ENCODE results near the gene THAP2. TPM values are rescaled to one million over a fixed set of nuclear protein-coding genes. Genes with fewer than 3 reads are reported as not detected.

Gene THAP2
- total RNA-seq, result 1 to 10 TPM; 8.3 to 9.4 TPM

DNA sequence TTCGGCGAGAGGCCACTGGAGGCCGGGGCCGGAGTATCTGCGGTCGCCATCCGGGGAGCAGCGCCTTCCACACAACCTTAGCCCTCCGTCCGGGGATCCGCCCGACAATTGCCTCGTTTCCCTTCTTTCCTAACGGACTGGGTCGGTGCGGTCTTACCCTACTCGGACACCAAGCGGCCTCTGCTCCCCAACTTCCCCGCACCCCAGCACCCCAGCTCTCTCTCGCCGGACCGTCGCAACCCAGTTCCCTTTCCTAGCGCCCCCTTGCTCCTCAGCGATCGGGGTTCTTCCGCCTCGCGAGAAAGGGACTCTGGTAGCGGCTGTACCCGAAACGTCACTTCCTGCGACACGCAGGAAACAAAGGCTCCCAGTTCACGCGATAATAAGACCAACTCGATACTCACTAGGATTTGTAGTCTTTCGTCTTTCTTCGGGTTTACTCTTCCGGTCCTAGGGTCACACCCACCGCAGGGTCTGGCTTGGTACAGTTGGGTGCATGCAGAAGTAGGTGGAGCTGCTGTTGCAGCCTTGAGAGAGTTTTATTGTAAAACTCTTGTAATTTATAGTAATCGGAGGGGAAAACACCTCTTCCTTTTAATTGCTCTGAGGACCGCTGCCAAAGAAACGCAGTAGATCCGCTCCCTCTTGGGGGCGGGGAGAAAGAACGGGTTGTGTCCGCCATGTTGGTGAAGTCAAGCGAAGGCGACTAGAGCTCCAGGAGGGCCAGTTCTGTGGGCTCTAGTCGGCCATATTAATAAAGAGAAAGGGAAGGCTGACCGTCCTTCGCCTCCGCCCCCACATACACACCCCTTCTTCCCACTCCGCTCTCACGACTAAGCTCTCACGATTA is at the start of gene THAP2, which contains the start of gene ZFC3H1:
Gene THAP2, plus strand, starts transcription at position 741 of the 850 bp plus-strand sequence. CDS start 209 bp downstream, outside the sequence.
Gene ZFC3H1, minus strand, starts transcription at position 288 of the 850 bp plus-strand sequence. Its CDS starts 238 bp downstream, at position 50.
- H3K27me3 Mint-ChIP-seq (ENCODE audit: low read depth), result no peaks in the 10 kb centered on the region
- peak within 1 kb of the TSS; percentile 97 for H3K4me3 Mint-ChIP-seq

DNA sequence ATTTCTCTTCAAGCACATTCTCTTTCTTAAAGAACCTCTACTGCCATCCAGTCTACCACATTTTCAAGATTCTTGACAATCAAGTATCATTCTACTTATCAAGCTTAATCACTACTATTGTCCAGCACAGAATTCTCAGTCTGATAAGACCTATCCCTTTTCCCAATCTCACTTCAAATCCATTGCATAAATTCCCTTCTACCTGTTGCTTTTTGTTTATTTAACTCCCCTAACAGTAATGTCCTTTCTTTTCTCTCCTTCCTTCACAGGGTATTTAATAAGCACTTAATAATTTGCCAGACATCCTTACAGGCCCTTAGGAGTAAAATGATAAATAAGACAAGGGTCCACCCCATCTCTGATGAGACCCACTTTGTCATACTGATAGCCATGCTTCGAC is 42.2 kb upstream of the THAP2 start:
- CTCF ChIA-PET, result interaction anchor here (0.8 to 1.3 kb wide), 2 partner anchors 14 to 126 kb away, joined by 3 to 5 read pairs; no protein-coding TSS in a partner anchor
- DNase-seq, result no peak
- peaks cover 12% of the 10 kb centered on the region for H3K4me1 Mint-ChIP-seq (ENCODE audit: low read depth)
- peaks cover 53% of the 10 kb centered on the region for H3K36me3 Mint-ChIP-seq (ENCODE audit: low read depth)
- intact Hi-C loops (cut with micrococcal nuclease), result no loop called here
- no peaks in the 10 kb centered on the region for H3K27me3 Mint-ChIP-seq (ENCODE audit: low read depth)
- H3K9me3 Mint-ChIP-seq, result no peaks in the 10 kb centered on the region
- no peak overlapping the region for H3K4me3 Mint-ChIP-seq
- peak overlapping the region; percentile 64 for H3K27ac Mint-ChIP-seq

More for the DNA sequence above, at the start of gene THAP2, which contains the start of gene ZFC3H1:
- intact Hi-C loops (cut with micrococcal nuclease), result loop anchor here (1.0 to 5.0 kb wide), 6 partner anchors 10 to 1421 kb away; partner anchors contain the start of genes CNOT2, TMEM19 and TPH2
- H3K36me3 Mint-ChIP-seq (ENCODE audit: low read depth), result peaks cover 38% of the 10 kb centered on the region
- peak; percentile 95 for DNase-seq
- CTCF ChIA-PET, result interaction anchor here (0.7 to 2.9 kb wide), 9 partner anchors 14 to 83 kb away, joined by 3 to 31 read pairs (median 5); partner anchors contain the start of gene TMEM19
- peak within 1 kb of the TSS; percentile 99 for H3K27ac Mint-ChIP-seq
- peaks cover 41% of the 10 kb centered on the region for H3K4me1 Mint-ChIP-seq (ENCODE audit: low read depth)
- H3K9me3 Mint-ChIP-seq, result no peaks in the 10 kb centered on the region

DNA sequence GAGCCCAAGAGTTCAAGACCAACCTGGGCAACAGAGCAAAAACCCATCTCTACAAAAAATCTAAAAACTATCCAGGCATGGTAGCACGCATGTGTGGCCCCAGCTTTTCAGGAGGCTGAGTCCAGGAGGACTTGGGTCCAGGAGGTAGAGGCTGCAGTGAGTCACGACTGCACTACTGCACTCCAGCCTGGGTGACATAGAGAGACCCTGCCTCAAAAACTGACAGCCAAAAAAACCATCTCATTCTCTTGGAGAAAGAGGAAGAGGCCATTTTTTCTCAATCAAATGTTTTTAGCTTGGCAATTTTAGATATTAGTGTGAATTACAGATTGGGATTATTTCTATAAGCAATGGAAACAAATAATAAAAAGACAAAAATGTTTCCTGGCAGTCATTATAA is 38.6 kb upstream of the THAP2 start:
- Mint-ChIP-seq H3K4me3 (no peak overlapping the region), H3K4me1 (ENCODE audit: low read depth) (peaks cover 22% of the 10 kb centered on the region), H3K9me3 (no peaks in the 10 kb centered on the region), H3K27ac (no peak overlapping the region), H3K27me3 (ENCODE audit: low read depth) (no peaks in the 10 kb centered on the region), H3K36me3 (ENCODE audit: low read depth) (peaks cover 49% of the 10 kb centered on the region)
- CTCF ChIA-PET, result interaction anchor here (1.0 to 3.5 kb wide), 3 partner anchors 12 to 215 kb away, joined by 3 to 33 read pairs (median 3); no protein-coding TSS in a partner anchor
- intact Hi-C loops (cut with micrococcal nuclease), result loop anchor here (2.0 kb wide), 1 partner anchor 15 kb away; no protein-coding TSS in a partner anchor
- DNase-seq, result no peak

DNA sequence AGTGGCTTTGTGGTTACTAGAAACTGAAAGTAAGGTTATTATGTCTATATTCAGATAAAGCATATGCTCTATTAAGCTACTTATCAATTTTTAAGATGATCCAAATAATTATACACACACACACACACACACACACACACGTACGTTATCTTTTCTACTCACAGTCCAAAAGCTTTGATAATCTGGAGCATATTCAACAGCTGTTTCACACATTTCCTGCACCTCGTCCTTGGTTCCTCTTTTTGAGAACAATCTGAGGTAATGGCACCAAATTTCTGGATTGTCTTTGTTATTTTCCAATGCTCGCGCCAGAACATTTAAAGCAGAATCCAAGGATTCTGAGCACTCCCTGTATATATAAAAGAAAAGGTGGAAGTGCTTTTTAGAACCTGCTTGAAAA is 38.0 kb upstream of the THAP2 start:
- H3K4me3 Mint-ChIP-seq, result no peak overlapping the region
- H3K27ac Mint-ChIP-seq, result no peak overlapping the region
- no peaks in the 10 kb centered on the region for H3K9me3 Mint-ChIP-seq
- peaks cover 24% of the 10 kb centered on the region for H3K4me1 Mint-ChIP-seq (ENCODE audit: low read depth)
- DNase-seq, result no peak
- intact Hi-C loops (cut with micrococcal nuclease), result no loop called here
- H3K27me3 Mint-ChIP-seq (ENCODE audit: low read depth), result no peaks in the 10 kb centered on the region
- peaks cover 46% of the 10 kb centered on the region for H3K36me3 Mint-ChIP-seq (ENCODE audit: low read depth)
- CTCF ChIA-PET, result interaction anchor here (1.0 to 3.5 kb wide), 4 partner anchors 11 to 214 kb away, joined by 3 to 33 read pairs (median 3); no protein-coding TSS in a partner anchor

DNA sequence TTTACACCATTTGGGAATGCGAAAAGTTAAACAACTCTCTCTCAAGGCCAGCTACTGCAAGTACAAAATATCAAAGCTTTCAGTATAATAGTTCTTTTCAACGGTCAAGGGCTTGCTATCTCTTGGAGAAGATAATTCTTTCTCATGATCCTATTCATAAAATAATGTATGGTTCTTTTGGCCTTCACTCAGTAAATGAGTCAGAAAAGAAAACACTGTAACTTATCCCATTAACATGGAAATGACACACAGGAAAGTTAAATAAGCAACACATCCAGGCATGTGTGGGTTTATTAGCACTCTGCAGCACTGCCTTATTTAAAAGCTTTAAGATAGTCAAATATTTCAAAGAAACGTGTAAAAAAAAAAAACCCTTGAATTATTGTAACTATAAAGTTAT is 37.3 kb upstream of the THAP2 start:
- intact Hi-C loops (cut with micrococcal nuclease), result no loop called here
- peaks cover 40% of the 10 kb centered on the region for H3K36me3 Mint-ChIP-seq (ENCODE audit: low read depth)
- no peaks in the 10 kb centered on the region for H3K9me3 Mint-ChIP-seq
- no peak overlapping the region for H3K27ac Mint-ChIP-seq
- no peaks in the 10 kb centered on the region for H3K27me3 Mint-ChIP-seq (ENCODE audit: low read depth)
- no peak overlapping the region for H3K4me3 Mint-ChIP-seq
- peaks cover 23% of the 10 kb centered on the region for H3K4me1 Mint-ChIP-seq (ENCODE audit: low read depth)
- CTCF ChIA-PET, result interaction anchor here (0.7 to 3.5 kb wide), 5 partner anchors 11 to 214 kb away, joined by 3 to 33 read pairs (median 4); no protein-coding TSS in a partner anchor
- no peak for DNase-seq

DNA sequence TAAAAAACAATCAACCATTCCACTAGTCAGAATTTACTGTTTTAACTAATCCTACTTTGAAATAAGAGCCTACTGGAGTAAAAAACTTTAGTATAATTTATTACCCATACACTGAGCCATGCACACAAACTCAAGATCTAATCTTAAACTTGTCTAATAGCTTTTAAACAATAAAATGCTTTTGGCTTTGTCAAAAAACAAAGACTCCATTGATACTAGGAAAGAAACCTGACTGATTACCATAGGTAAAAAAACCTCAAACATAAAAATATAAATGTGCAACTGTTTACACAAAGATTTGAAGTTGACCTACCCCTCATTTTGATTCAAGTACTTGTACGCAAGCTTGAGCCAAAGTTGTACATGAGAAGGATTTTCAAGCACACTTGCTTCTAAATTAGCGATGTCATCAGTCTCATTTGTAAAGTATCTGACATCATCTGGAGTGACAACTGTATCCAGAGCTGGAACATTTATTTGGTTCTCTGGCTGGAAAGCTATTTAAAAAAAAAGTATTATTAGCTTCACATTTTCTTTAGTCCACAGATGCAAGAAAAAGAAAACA is 36.6 kb upstream of the THAP2 start:
- intact Hi-C loops (cut with micrococcal nuclease), result no loop called here
- H3K4me1 Mint-ChIP-seq (ENCODE audit: low read depth), result peaks cover 20% of the 10 kb centered on the region
- H3K27me3 Mint-ChIP-seq (ENCODE audit: low read depth), result no peaks in the 10 kb centered on the region
- H3K4me3 Mint-ChIP-seq, result no peak overlapping the region
- no peaks in the 10 kb centered on the region for H3K9me3 Mint-ChIP-seq
- H3K27ac Mint-ChIP-seq, result no peak overlapping the region
- CTCF ChIA-PET, result interaction anchor here (0.7 to 3.5 kb wide), 3 partner anchors 10 to 120 kb away, joined by 4 to 33 read pairs (median 4); no protein-coding TSS in a partner anchor
- no peak for DNase-seq
- H3K36me3 Mint-ChIP-seq (ENCODE audit: low read depth), result peaks cover 38% of the 10 kb centered on the region

DNA sequence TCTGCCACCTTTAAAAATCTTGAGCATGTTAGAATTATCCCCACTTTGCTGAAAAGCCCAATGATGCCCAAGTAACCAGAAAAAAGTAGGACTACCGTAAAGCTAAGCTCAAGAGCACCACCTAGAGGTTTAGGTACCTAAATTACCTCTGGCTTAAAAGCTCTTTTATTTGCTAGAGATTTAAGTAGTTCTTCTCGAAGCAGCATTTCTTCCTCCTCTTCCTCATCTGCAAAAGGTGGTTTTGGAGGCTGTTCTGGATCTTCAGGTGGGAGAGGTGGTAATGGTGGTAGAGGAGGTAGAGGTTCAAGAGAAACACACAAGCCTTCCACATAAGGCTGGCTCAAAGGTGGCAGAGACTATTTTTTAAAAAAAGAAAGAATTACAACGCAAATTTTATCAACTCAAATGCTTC is 27.4 kb upstream of the THAP2 start:
- Mint-ChIP-seq H3K4me1 (ENCODE audit: low read depth) (peaks cover 20% of the 10 kb centered on the region), H3K36me3 (ENCODE audit: low read depth) (peaks cover 39% of the 10 kb centered on the region), H3K9me3 (no peaks in the 10 kb centered on the region), H3K4me3 (no peak overlapping the region), H3K27me3 (ENCODE audit: low read depth) (no peaks in the 10 kb centered on the region), H3K27ac (no peak overlapping the region)
- CTCF ChIA-PET, result interaction anchor here (0.6 to 3.3 kb wide), 23 partner anchors 9 to 213 kb away, joined by 3 to 33 read pairs (median 3); no protein-coding TSS in a partner anchor
- DNase-seq, result no peak
- intact Hi-C loops (cut with micrococcal nuclease), result loop anchor here (1.0 to 2.0 kb wide), 3 partner anchors 16 to 420 kb away; no protein-coding TSS in a partner anchor

DNA sequence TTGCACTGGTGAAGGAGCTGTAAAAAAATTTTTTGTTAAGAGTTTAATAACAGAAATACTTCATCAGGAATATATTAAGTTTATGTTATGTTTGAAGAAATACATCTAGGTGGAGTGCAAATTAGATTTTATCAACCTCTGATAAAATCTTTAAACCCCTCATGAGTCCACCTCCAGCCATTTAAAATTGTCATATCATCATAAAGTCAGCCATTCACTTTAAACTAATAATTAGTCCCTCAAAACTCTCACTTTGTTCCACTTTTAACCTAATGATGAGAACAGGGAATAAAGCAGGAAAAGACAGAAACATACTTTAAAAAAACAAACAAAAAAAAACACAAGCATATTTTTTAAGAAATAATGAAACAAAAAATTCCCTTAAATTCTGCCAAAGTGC is 25.6 kb upstream of the THAP2 start:
- Mint-ChIP-seq H3K9me3 (no peaks in the 10 kb centered on the region), H3K4me1 (ENCODE audit: low read depth) (peaks cover 33% of the 10 kb centered on the region), H3K36me3 (ENCODE audit: low read depth) (peaks cover 38% of the 10 kb centered on the region), H3K27ac (no peak overlapping the region), H3K27me3 (ENCODE audit: low read depth) (no peaks in the 10 kb centered on the region), H3K4me3 (no peak overlapping the region)
- CTCF ChIA-PET, result interaction anchor here (0.9 to 3.3 kb wide), 4 partner anchors 7 to 106 kb away, joined by 3 to 33 read pairs (median 16); no protein-coding TSS in a partner anchor
- intact Hi-C loops (cut with micrococcal nuclease), result loop anchor here (2.0 kb wide), 1 partner anchor 116 kb away; the partner anchor contains the start of gene RAB21
- no peak for DNase-seq

DNA sequence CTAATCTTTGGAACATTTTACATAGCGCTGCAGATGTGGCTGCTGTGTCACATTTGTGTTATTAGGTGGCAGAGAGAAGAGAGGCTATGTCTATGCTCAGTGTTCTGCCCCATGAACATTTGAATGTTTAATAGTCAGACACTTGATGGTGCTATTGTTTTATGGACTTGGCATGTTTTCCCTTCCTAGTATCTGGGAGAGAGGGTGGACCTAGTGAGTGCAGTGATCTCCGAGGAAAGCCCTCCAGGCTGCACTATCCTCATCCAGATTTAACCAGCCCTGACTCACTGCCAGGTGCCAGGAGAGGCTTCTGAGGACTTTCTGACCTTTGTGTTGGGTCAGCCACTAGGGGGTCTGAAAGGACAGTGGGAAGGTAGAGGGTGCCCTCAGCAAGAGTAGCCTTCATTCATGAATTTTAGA is 24.8 kb upstream of the THAP2 start:
- Mint-ChIP-seq H3K4me3 (no peak overlapping the region), H3K27me3 (ENCODE audit: low read depth) (no peaks in the 10 kb centered on the region), H3K27ac (peak overlapping the region; percentile 56), H3K4me1 (ENCODE audit: low read depth) (peaks cover 38% of the 10 kb centered on the region), H3K36me3 (ENCODE audit: low read depth) (peaks cover 41% of the 10 kb centered on the region), H3K9me3 (no peaks in the 10 kb centered on the region)
- no peak for DNase-seq
- CTCF ChIA-PET, result interaction anchor here (0.5 kb wide), 1 partner anchor 207 kb away, joined by 3 read pairs; no protein-coding TSS in a partner anchor
- intact Hi-C loops (cut with micrococcal nuclease), result loop anchor here (1.0 to 2.0 kb wide), 2 partner anchors 108 to 115 kb away; partner anchors contain the start of gene RAB21

DNA sequence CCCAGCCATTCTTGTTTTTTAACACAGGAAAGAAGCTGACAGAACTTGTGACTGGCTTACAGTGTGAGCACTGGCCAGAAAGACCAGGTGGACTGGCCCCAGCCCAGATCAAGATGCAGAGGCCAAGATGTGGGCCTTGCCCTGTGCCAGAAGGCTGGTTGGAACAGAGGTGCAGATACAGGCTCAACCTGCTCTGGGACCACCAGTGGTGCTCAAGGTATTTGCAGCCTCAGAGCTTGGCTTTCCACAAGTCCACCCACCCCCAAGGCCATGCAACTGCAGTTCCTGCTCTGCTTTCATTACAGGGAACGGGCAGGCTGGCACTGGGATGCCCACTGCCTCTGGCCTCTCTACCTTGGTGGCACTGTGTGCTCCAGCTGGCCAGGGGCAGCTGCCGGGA is 23.8 kb upstream of the THAP2 start:
- intact Hi-C loops (cut with micrococcal nuclease), result no loop called here
- no peak overlapping the region for H3K27ac Mint-ChIP-seq
- peaks cover 41% of the 10 kb centered on the region for H3K4me1 Mint-ChIP-seq (ENCODE audit: low read depth)
- peaks cover 37% of the 10 kb centered on the region for H3K36me3 Mint-ChIP-seq (ENCODE audit: low read depth)
- CTCF ChIA-PET, result interaction anchor here (0.8 to 1.1 kb wide), 2 partner anchors 13 to 44 kb away, joined by 3 to 4 read pairs; no protein-coding TSS in a partner anchor
- H3K4me3 Mint-ChIP-seq, result no peak overlapping the region
- H3K27me3 Mint-ChIP-seq (ENCODE audit: low read depth), result no peaks in the 10 kb centered on the region
- DNase-seq, result no peak
- no peaks in the 10 kb centered on the region for H3K9me3 Mint-ChIP-seq

DNA sequence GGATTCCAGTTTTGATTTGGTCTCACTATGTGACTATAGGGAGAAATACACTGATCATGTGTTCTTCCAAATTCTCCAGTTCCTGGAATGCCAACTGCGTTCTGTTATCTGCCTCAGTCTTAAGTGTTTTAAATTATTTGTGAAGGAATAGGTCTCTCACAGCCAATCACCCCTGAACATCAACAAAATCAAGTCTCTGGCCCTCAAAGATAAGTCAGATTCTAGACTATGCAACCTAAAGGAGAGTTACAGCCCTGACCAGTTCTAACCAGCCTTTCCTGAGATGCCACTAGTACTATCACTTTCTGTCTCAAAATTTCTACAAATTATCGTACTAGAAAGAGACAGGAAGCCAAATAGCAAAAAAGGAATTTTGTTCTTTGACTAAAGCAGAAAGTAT is 22.7 kb upstream of the THAP2 start:
- CTCF ChIA-PET, result no interaction called here
- no peak for DNase-seq
- peaks cover 42% of the 10 kb centered on the region for H3K4me1 Mint-ChIP-seq (ENCODE audit: low read depth)
- no peak overlapping the region for H3K27ac Mint-ChIP-seq
- intact Hi-C loops (cut with micrococcal nuclease), result no loop called here
- no peak overlapping the region for H3K4me3 Mint-ChIP-seq
- H3K36me3 Mint-ChIP-seq (ENCODE audit: low read depth), result peaks cover 37% of the 10 kb centered on the region
- no peaks in the 10 kb centered on the region for H3K9me3 Mint-ChIP-seq
- H3K27me3 Mint-ChIP-seq (ENCODE audit: low read depth), result no peaks in the 10 kb centered on the region

Data from activated naive CD4-positive, alpha-beta T cell treated with anti-CD3 and anti-CD28 coated beads for 36 hours (primary cell).